HCT116 (cell line): ENCODE measurements around the gene FIZ1. TPM values are rescaled to one million over a fixed set of nuclear protein-coding genes. Genes with fewer than 3 reads are reported as not detected.

Source experiments
- ATAC-seq: fragments of 200-7000 bp; cut with Tn5 transposase; 2 replicates; pipeline ENCODE4 v1.9.1; 2020; ENCODE audit warnings: mild to moderate bottlenecking, moderate library complexity
- BruUV-seq: library from RNA; stranded (reverse); fragments of 400-500 nt; replicated peaks from 2 replicates; lab custom pipeline; 2021; lab: Mats Ljungman, UMichigan
- CTCF ChIA-PET: fragments of 300-600 bp; sonication (Branson Sonifier 250); formaldehyde crosslinking; loops from one replicate; lab custom pipeline; 2021; ENCODE audit warnings: antibody characterized with exemption; lab: Charles Lee
- POLR2A ChIA-PET: fragments of 300-600, 350-600 bp; sonication (Branson Sonifier 250); formaldehyde crosslinking; loops from one replicate; lab custom pipeline; 2021; ENCODE audit warnings: antibody characterized with exemption; lab: Charles Lee
- RAD21 ChIA-PET, 2 experiments: fragments of 300-600 bp; sonication (Branson Sonifier 250); formaldehyde crosslinking; loops; one replicate each; lab custom pipeline; 2023; ENCODE audit warnings: low total read pairs in 2 of 2; ENCODE audit not compliant: uncharacterized antibody in 2 of 2, unreplicated experiment in 2 of 2, low non-redundant PET in 1 of 2; lab: Charles Lee
- DNase-seq: peaks from one replicate; pipeline ENCODE4 v3.0.0-alpha.2; 2010; ENCODE audit warnings: low read depth, low spot score
- H2AFZ ChIP-seq: fragments of 200-600 bp; shearing (Covaris generic), sonication (generic); 2 replicates; pipeline ENCODE4 v1.6.1; 2017; ENCODE audit warnings: low read depth, mixed run types, mixed read lengths, antibody characterized with exemption, low read length; ENCODE audit not compliant: poor library complexity, severe bottlenecking
- H3K27ac ChIP-seq: 2 replicates; pipeline ENCODE4 v1.5.1; 2012; ENCODE audit warnings: low read depth, low read length
- H3K27me3 ChIP-seq: fragments of 200-600 bp; sonication (generic); 2 replicates; pipeline ENCODE4 v1.6.1; 2016; ENCODE audit warnings: mixed run types, low read length, mixed read lengths; ENCODE audit not compliant: insufficient read depth
- H3K36me3 ChIP-seq, 2 experiments: fragments of 200-500 bp in 1 of 2; fragments of 200-600 bp in 1 of 2; sonication (Bioruptor generic) in 1 of 2; sonication (generic) in 1 of 2; 2 replicates each; pipeline versions ENCODE4 v1.5.1 to v1.6.1; 2014 to 2016; ENCODE audit warnings: low read length in 2 of 2, inconsistent platforms in 1 of 2, mixed read lengths in 1 of 2, mixed run types in 1 of 2; ENCODE audit not compliant: insufficient read depth in 2 of 2, control insufficient read depth in 1 of 2
- H3K4me1 ChIP-seq, 2 experiments: fragments of 200-600 bp in 1 of 2; sonication (generic) in 1 of 2; 2 replicates each; pipeline versions ENCODE4 v1.5.1 to v1.6.1; 2012 to 2017; ENCODE audit warnings: low read length in 2 of 2, inconsistent platforms in 1 of 2, mild to moderate bottlenecking in 1 of 2, mixed read lengths in 1 of 2, mixed run types in 1 of 2, moderate library complexity in 1 of 2; ENCODE audit not compliant: insufficient read depth in 2 of 2, control insufficient read depth in 1 of 2
- H3K4me2 ChIP-seq: fragments of 200-600 bp; sonication (generic); 2 replicates; pipeline ENCODE4 v1.6.1; 2017; ENCODE audit warnings: mixed run types, low read length, mixed read lengths
- H3K4me3 ChIP-seq, 2 experiments: fragments of 200-600 bp in 1 of 2; sonication (generic) in 1 of 2; replicated peaks in 1 of 2; 2 replicates each; pipeline ENCODE4 v1.5.1; 2011 to 2016; ENCODE audit warnings: low read length in 2 of 2, control low read depth in 1 of 2, low read depth in 1 of 2, mild to moderate bottlenecking in 1 of 2, mixed read lengths in 1 of 2, mixed run types in 1 of 2
- H3K79me2 ChIP-seq: fragments of 200-600 bp; sonication (generic); 2 replicates; pipeline ENCODE4 v1.6.1; 2017; ENCODE audit warnings: mild to moderate bottlenecking, mixed run types, low read length, moderate library complexity, mixed read lengths; ENCODE audit not compliant: insufficient read depth
- H3K9ac ChIP-seq: fragments of 200-600 bp; sonication (generic); 2 replicates; pipeline ENCODE4 v1.6.1; 2016; ENCODE audit warnings: low read length, mixed read lengths
- H3K9me2 ChIP-seq: fragments of 200-600 bp; sonication (generic), shearing (Covaris generic); 2 replicates; pipeline ENCODE4 v1.6.1; 2017; ENCODE audit warnings: mixed run types, mild to moderate bottlenecking, moderate library complexity; ENCODE audit not compliant: insufficient read depth
- H3K9me3 ChIP-seq, 2 experiments: fragments of 200-500 bp in 1 of 2; fragments of 200-600 bp in 1 of 2; sonication (Bioruptor generic) in 1 of 2; sonication (generic) in 1 of 2; 2 replicates each; pipeline ENCODE4 v1.6.1; 2014 to 2017; ENCODE audit warnings: low read length in 2 of 2, mixed read lengths in 2 of 2, inconsistent platforms in 1 of 2, low read depth in 1 of 2, mild to moderate bottlenecking in 1 of 2, mixed run types in 1 of 2, moderate library complexity in 1 of 2; ENCODE audit not compliant: control insufficient read depth in 1 of 2, insufficient read depth in 1 of 2
- H4K20me1 ChIP-seq: fragments of 200-600 bp; sonication (generic), shearing (Covaris generic); 2 replicates; pipeline ENCODE4 v1.6.1; 2017; ENCODE audit warnings: mixed run types, mild to moderate bottlenecking, moderate library complexity; ENCODE audit not compliant: insufficient read depth
- ATF3 ChIP-seq: IDR thresholded peaks from 2 replicates; pipeline ENCODE4 v1.6.1; 2012
- CBX3 ChIP-seq: IDR thresholded peaks from 2 replicates; pipeline ENCODE4 v1.6.1; 2012; ENCODE audit warnings: low read depth
- CTCF ChIP-seq, 3 experiments: fragments of 200-600 bp in 1 of 3; sonication (generic) in 1 of 3; IDR thresholded peaks in 2 of 3; conservative IDR thresholded peaks in 1 of 3; 2 replicates each; pipeline ENCODE4 v1.5.1; 2012 to 2017; ENCODE audit warnings: low read depth in 2 of 3, low read length in 2 of 3, antibody characterized with exemption in 1 of 3, borderline replicate concordance in 1 of 3, control low read depth in 1 of 3, mild to moderate bottlenecking in 1 of 3, mixed read lengths in 1 of 3, mixed run types in 1 of 3, moderate library complexity in 1 of 3; ENCODE audit not compliant: insufficient read depth in 1 of 3
- EGR1 ChIP-seq: IDR thresholded peaks from 2 replicates; pipeline ENCODE4 v1.6.1; 2012; ENCODE audit warnings: low read depth
- JUND ChIP-seq: IDR thresholded peaks from 2 replicates; pipeline ENCODE4 v1.6.1; 2012
- MAX ChIP-seq: IDR thresholded peaks from 2 replicates; pipeline ENCODE4 v1.6.1; 2012
- POLR2A ChIP-seq: IDR thresholded peaks from 2 replicates; pipeline ENCODE4 v1.7.0; 2011; ENCODE audit warnings: borderline replicate concordance; ENCODE audit not compliant: insufficient read depth, insufficient read length; ENCODE audit errors: extremely low read depth
- SIN3A ChIP-seq: IDR thresholded peaks from 2 replicates; pipeline ENCODE4 v1.6.1; 2012; ENCODE audit warnings: low read depth
- TCF7L2 ChIP-seq: IDR thresholded peaks from 2 replicates; pipeline ENCODE4 v1.7.0; 2011; ENCODE audit warnings: borderline replicate concordance, inconsistent platforms; ENCODE audit not compliant: insufficient read depth, insufficient read length; ENCODE audit errors: extremely low read depth
- ZBTB33 ChIP-seq: IDR thresholded peaks from 2 replicates; pipeline ENCODE4 v1.6.1; 2011; ENCODE audit warnings: mild to moderate bottlenecking, low read length, moderate library complexity; ENCODE audit not compliant: insufficient replicate concordance; ENCODE audit errors: extremely low read depth
- ZNF274 ChIP-seq: fragments of 200-500 bp; sonication (Bioruptor generic); IDR thresholded peaks from 2 replicates; pipeline ENCODE4 v1.6.1; 2014; ENCODE audit warnings: mild to moderate bottlenecking, low read depth, low read length, inconsistent platforms
- intact Hi-C: fragments of 100-400 bp; cut with micrococcal nuclease; formaldehyde crosslinking; loops from 2 replicates; pipeline ENCODE4 v1.10.0; 2022
- total RNA-seq: library from RNA; stranded (reverse); gene quantifications from one replicate; pipeline ENCODE4 v1.2.1, GENCODE V29; 2021; ENCODE audit not compliant: unreplicated experiment

The FIZ1 gene
- total RNA-seq, 1 experiment from 2014 or later = 15.3 TPM

GRCh38 chr19:55641426-55642152, 42.3 kb upstream of the FIZ1 start:
- ChIA-PET POLR2A (interaction anchor here (1.3 to 1.9 kb wide), 2 partner anchors 13 to 17 kb away, joined by 4 to 15 read pairs; partner anchors contain the start of genes U2AF2 and ZNF784), RAD21 (no interaction called here), CTCF (interaction anchor here (0.6 to 2.8 kb wide), 2 partner anchors 13 to 30 kb away, joined by 3 to 12 read pairs; partner anchors contain the start of gene U2AF2)
- Histone ChIP-seq H4K20me1 (no peaks in the 10 kb centered on the region), H3K4me2 (peak overlapping the region; percentile 75), H3K9ac (peak overlapping the region; percentile 99), H3K27me3 (no peaks in the 10 kb centered on the region), H3K36me3 (peaks cover 12 to 14% of the 10 kb centered on the region in 2 experiments; a peak in 3 of 4 replicates), H3K27ac (peak overlapping the region; percentile 96), H3K4me3 (peak overlapping the region; percentile 94 to 97), H3K9me3 (no peaks in the 10 kb centered on the region), H3K9me2 (no peaks in the 10 kb centered on the region), H3K79me2 (peaks cover 72% of the 10 kb centered on the region), H2AFZ (no peak overlapping the region), H3K4me1 (peaks cover 19 to 57% of the 10 kb centered on the region in 2 experiments; a peak in 3 of 4 replicates)
- no peak for TF ChIP-seq CTCF (IDR thresholded peaks at IDR 0.05 in 2 of 3, conservative IDR thresholded peaks at IDR 0.05 in 1 of 3; ENCODE audit: borderline replicate concordance in 1 of 3, insufficient read depth in 1 of 3, low read depth in 2 of 3, low read length in 2 of 3)
- no peak for TF ChIP-seq MAX
- TF ChIP-seq ZNF274 = no peak
- no peak for TF ChIP-seq TCF7L2
- TF ChIP-seq ZBTB33 = no peak
- no peak for TF ChIP-seq CBX3
- TF ChIP-seq EGR1 = no peak
- no peak for TF ChIP-seq SIN3A
- peak; percentile 54 for TF ChIP-seq POLR2A
- TF ChIP-seq ATF3 = no peak
- TF ChIP-seq JUND = 0 out of 2 replicates have a peak, but pooled peaks have one; percentile 7
- intact Hi-C loops = no loop called here
- DNase-seq = no peak
- BruUV-seq = TSS peak; percentile 29
- peak; percentile 2; the same call in 1 of the 2 replicates for ATAC-seq
